Ishikawa (cell line): ENCODE measurements around the gene NGFR.

Source experiments
- CEBPB ChIP-seq: IDR thresholded peaks from 2 replicates; pipeline ENCODE4 v1.6.1; 2012
- CREB1 ChIP-seq: IDR thresholded peaks from 2 replicates; pipeline ENCODE4 v1.6.1; 2012; ENCODE audit warnings: low read depth
- EGR1 ChIP-seq: IDR thresholded peaks from 2 replicates; pipeline ENCODE4 v1.6.1; 2012
- EP300 ChIP-seq: IDR thresholded peaks from 2 replicates; pipeline ENCODE4 v1.6.1; 2012; ENCODE audit warnings: borderline replicate concordance
- FOXM1 ChIP-seq: IDR thresholded peaks from 2 replicates; pipeline ENCODE4 v1.6.1; 2012; ENCODE audit warnings: low read depth, borderline replicate concordance
- NFIC ChIP-seq: IDR thresholded peaks from 2 replicates; pipeline ENCODE4 v1.6.1; 2012
- RAD21 ChIP-seq: IDR thresholded peaks from 2 replicates; pipeline ENCODE4 v1.6.1; 2012; ENCODE audit warnings: low read depth
- TAF1 ChIP-seq: IDR thresholded peaks from 2 replicates; pipeline ENCODE4 v1.6.1; 2012; ENCODE audit warnings: low read depth, mild to moderate bottlenecking
- TCF12 ChIP-seq: IDR thresholded peaks from 2 replicates; pipeline ENCODE4 v1.6.1; 2012; ENCODE audit warnings: low read depth
- TEAD4 ChIP-seq: IDR thresholded peaks from 2 replicates; pipeline ENCODE4 v1.6.1; 2012
- YY1 ChIP-seq: IDR thresholded peaks from 2 replicates; pipeline ENCODE4 v1.6.1; 2012; ENCODE audit warnings: low read depth
- ZBTB7A ChIP-seq: IDR thresholded peaks from 2 replicates; pipeline ENCODE4 v1.6.1; 2012; ENCODE audit warnings: low read depth
- TF ChIP-seq, protein P1 (sequence below): IDR thresholded peaks from 2 replicates; pipeline ENCODE4 v1.6.1; 2012
- TF ChIP-seq, protein P2 (sequence below): IDR thresholded peaks from 2 replicates; pipeline ENCODE4 v1.6.1; 2012
- TF ChIP-seq, protein P3 (sequence below): IDR thresholded peaks from 2 replicates; pipeline ENCODE4 v1.6.1; 2012; ENCODE audit warnings: low read depth, mild to moderate bottlenecking

The NGFR gene

DNA sequence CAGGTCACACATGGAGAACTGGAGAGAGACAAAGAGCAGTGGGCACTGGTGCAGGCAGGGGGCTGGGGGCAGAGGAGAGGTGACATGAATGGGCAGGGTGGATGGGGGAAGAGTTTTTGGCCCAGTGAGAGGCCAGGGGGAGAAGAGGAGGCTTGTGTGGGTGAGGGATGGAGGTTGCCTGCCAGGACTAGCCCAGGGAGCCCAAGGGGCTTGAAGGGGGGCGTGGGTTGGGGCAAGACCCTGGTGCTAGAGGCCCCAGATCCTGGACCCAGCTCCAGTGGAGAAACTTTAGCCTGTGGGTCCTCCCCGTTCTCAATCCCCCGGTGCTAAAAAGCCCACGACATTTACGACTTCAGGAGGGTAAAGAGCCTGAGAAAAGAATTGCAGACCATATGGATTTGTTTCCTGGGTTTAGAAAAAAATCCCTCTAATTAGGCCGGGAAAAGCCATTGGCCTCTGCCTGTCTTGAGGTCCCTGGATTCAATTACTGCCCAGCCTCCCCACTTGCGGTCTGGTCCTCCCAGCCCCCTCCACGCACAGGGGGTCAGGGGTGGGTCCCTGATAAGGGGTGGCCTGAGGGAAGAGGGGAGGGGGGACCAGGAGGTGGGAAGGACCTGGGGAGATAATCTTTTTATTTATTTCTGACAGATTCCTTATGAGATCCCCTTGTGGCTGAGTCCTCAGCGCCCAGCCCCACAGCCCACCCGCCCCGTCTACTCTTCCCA lies 33.0 kb downstream of the NGFR start:
- TF ChIP-seq EP300, result no peak
- no peak for TF ChIP-seq YY1

DNA sequence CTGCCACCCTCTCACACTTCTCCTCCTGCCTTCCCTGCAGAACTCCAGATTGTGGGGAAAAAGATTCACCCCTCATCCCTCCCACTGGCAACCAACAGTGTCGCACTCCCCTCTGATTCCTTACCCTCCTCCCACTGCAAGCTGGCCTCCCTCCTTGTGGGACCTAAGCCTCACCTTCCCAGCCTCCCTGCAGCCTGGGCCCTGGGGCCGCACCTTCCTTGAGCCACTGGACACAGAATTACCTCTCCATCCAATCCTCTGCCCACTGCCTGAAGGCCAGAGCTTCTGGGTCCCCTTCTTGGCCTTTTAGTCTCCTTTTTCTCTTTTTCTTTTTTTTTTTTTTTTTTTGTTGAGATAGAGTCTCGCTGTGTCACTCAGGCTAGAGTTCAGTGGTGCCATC lies 33.9 kb downstream of the NGFR start:
- no peak for TF ChIP-seq CEBPB
- no peak for TF ChIP-seq RAD21
- TF ChIP-seq, protein P1, sequence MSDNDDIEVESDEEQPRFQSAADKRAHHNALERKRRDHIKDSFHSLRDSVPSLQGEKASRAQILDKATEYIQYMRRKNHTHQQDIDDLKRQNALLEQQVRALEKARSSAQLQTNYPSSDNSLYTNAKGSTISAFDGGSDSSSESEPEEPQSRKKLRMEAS, result no peak
- TF ChIP-seq YY1, result no peak
- TF ChIP-seq EP300, result no peak
- no peak for TF ChIP-seq FOXM1
- TF ChIP-seq EGR1, result no peak
- TF ChIP-seq TEAD4, result no peak
- no peak for TF ChIP-seq TCF12
- TF ChIP-seq TAF1, result no peak
- no peak for TF ChIP-seq ZBTB7A
- TF ChIP-seq NFIC, result no peak
- TF ChIP-seq, protein P2, sequence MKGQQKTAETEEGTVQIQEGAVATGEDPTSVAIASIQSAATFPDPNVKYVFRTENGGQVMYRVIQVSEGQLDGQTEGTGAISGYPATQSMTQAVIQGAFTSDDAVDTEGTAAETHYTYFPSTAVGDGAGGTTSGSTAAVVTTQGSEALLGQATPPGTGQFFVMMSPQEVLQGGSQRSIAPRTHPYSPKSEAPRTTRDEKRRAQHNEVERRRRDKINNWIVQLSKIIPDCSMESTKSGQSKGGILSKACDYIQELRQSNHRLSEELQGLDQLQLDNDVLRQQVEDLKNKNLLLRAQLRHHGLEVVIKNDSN, result no peak
- TF ChIP-seq, protein P3, sequence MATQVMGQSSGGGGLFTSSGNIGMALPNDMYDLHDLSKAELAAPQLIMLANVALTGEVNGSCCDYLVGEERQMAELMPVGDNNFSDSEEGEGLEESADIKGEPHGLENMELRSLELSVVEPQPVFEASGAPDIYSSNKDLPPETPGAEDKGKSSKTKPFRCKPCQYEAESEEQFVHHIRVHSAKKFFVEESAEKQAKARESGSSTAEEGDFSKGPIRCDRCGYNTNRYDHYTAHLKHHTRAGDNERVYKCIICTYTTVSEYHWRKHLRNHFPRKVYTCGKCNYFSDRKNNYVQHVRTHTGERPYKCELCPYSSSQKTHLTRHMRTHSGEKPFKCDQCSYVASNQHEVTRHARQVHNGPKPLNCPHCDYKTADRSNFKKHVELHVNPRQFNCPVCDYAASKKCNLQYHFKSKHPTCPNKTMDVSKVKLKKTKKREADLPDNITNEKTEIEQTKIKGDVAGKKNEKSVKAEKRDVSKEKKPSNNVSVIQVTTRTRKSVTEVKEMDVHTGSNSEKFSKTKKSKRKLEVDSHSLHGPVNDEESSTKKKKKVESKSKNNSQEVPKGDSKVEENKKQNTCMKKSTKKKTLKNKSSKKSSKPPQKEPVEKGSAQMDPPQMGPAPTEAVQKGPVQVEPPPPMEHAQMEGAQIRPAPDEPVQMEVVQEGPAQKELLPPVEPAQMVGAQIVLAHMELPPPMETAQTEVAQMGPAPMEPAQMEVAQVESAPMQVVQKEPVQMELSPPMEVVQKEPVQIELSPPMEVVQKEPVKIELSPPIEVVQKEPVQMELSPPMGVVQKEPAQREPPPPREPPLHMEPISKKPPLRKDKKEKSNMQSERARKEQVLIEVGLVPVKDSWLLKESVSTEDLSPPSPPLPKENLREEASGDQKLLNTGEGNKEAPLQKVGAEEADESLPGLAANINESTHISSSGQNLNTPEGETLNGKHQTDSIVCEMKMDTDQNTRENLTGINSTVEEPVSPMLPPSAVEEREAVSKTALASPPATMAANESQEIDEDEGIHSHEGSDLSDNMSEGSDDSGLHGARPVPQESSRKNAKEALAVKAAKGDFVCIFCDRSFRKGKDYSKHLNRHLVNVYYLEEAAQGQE, result no peak
- TF ChIP-seq CREB1, result no peak

DNA sequence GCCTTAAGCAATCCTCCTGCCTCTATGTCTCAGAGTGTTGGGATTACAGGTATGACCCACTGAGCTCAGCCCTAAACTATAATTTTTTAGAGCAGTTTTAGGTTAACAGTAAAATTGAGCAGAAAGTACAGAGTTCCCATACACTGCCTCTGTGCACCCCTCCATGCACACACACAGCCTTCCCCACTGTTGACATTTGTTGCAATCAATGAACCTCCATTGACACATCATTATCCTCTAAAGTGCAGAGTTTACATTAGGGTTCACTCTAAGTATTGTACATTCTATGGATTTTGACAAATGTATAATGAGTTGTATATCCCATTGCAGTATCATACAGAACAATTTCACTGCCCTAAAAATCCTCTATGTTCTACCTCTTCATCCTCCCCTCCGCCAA lies 35.0 kb downstream of the NGFR start:
- TF ChIP-seq YY1 (no peak), FOXM1 (no peak), TCF12 (no peak), RAD21 (no peak), CREB1 (no peak), NFIC (no peak), TEAD4 (no peak), EP300 (no peak), CEBPB (no peak), EGR1 (no peak), TAF1 (no peak), ZBTB7A (no peak)
- TF ChIP-seq, protein P2, result no peak
- TF ChIP-seq, protein P3, result no peak
- TF ChIP-seq, protein P1, result no peak

DNA sequence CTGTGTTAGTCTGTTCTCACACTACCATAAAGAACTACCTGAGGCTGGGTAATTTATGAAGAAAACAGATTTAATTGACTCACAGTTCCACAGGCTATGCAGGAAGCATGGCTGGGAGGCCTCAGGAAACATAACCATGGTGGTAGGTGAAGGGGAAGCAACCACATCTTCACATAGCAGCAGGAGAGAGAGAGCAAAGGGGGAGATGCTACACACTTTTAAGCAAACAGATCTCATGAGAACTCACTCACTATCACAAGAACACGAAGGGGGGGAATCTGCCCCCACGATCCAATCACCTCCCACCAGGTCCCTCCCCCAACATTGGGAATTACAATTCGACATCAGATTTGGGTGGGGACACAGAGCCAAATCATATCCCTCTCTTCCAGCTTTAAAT lies 48.8 kb downstream of the NGFR start:
- TF ChIP-seq YY1 (no peak), FOXM1 (no peak), EP300 (no peak), ZBTB7A (no peak), CEBPB (no peak), RAD21 (no peak), TEAD4 (no peak), CREB1 (no peak), NFIC (no peak), TCF12 (no peak), TAF1 (no peak), EGR1 (no peak)
- TF ChIP-seq, protein P2, result no peak
- TF ChIP-seq, protein P3, result no peak
- TF ChIP-seq, protein P1, result no peak
